ENCODE data around the gene ZC3H4. TPM values are rescaled to one million over a fixed set of nuclear protein-coding genes. Genes with fewer than 3 reads are reported as not detected.

The ZC3H4 gene
- total and polyA plus RNA-seq, 2 donors (not counting 1 experiment from before 2014, with no cell fraction given), result 8.4 to 13.5 TPM

DNA sequence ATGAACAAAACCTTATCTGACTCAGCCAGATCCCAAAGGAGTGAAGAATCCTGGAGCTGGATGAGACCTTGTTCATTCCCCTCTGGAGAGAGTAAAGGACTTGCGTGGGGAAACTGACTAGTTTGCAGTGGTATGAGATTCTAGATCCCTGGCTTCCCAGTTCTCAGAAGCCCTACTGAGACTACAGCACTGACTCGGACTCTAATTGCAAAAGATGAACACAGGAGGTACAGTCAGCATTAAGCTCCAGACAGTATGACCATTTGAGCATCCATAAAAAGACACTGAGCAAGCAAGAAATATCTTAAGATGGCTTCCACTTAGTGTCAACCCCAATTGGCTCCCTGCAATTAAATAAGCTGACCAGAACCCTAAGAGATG lies 6.8 kb downstream of the ZC3H4 start:
- no peak overlapping the region for H3K4me3 ChIP-seq (replicated peaks in 1 of 4; ENCODE audit: control extremely low read depth in 1 of 4, insufficient read depth in 1 of 4, low read depth in 3 of 4, low read length in 4 of 4)
- DNase-seq (ENCODE audit: low read depth in 2 of 2), result peak in 1 of 2 donors; percentile 58

GRCh38 chr19:47105874-47106273 lies 7.7 kb downstream of the ZC3H4 start:
- Histone ChIP-seq H3K9me3 (ENCODE audit: control insufficient read depth, insufficient read depth, low read depth, low read length) (no peaks in the 10 kb centered on the region), H3K4me3 (replicated peaks in 1 of 4; ENCODE audit: control extremely low read depth in 1 of 4, insufficient read depth in 1 of 4, low read depth in 3 of 4, low read length in 4 of 4) (no peak overlapping the region), H3K9ac (ENCODE audit: insufficient read depth, low read length) (no peak overlapping the region), H3K36me3 (ENCODE audit: control insufficient read depth, insufficient read depth, low read length) (peaks cover 1% of the 10 kb centered on the region), H3K4me1 (ENCODE audit: control insufficient read depth, extremely low read depth, insufficient read depth, low read length) (peaks cover 12% of the 10 kb centered on the region), H2AFZ (ENCODE audit: low read length) (no peak overlapping the region), H3K27me3 (ENCODE audit: control insufficient read depth, insufficient read depth, low read length) (no peaks in the 10 kb centered on the region), H3K27ac (ENCODE audit: insufficient read depth, low read length) (no peak overlapping the region), H4K20me1 (ENCODE audit: control insufficient read depth, extremely low read depth, insufficient read depth, low read length) (no peaks in the 10 kb centered on the region), H3K4me2 (ENCODE audit: extremely low read depth, insufficient read depth, low read length) (no peak overlapping the region), H3K79me2 (ENCODE audit: control insufficient read depth, insufficient read depth, low read length) (peaks cover 84% of the 10 kb centered on the region)
- no peak for DNase-seq (ENCODE audit: low read depth in 2 of 2)
- TF ChIP-seq, protein P1, sequence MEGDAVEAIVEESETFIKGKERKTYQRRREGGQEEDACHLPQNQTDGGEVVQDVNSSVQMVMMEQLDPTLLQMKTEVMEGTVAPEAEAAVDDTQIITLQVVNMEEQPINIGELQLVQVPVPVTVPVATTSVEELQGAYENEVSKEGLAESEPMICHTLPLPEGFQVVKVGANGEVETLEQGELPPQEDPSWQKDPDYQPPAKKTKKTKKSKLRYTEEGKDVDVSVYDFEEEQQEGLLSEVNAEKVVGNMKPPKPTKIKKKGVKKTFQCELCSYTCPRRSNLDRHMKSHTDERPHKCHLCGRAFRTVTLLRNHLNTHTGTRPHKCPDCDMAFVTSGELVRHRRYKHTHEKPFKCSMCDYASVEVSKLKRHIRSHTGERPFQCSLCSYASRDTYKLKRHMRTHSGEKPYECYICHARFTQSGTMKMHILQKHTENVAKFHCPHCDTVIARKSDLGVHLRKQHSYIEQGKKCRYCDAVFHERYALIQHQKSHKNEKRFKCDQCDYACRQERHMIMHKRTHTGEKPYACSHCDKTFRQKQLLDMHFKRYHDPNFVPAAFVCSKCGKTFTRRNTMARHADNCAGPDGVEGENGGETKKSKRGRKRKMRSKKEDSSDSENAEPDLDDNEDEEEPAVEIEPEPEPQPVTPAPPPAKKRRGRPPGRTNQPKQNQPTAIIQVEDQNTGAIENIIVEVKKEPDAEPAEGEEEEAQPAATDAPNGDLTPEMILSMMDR (conservative IDR thresholded peaks at IDR 0.05 in 1 of 2, IDR thresholded peaks at IDR 0.05 in 1 of 2; ENCODE audit: low read depth in 1 of 2, low read length in 2 of 2), result no peak
- TF ChIP-seq EZH2 (IDR thresholded peaks at IDR 0.05; ENCODE audit: low read length, missing control alignments), result no peak

More for the DNA sequence above, 6.8 kb downstream of the ZC3H4 start:
- peaks cover 1% of the 10 kb centered on the region for H3K36me3 ChIP-seq (ENCODE audit: control insufficient read depth, insufficient read depth, low read length)
- TF ChIP-seq, protein P1 (conservative IDR thresholded peaks at IDR 0.05 in 1 of 2, IDR thresholded peaks at IDR 0.05 in 1 of 2; ENCODE audit: low read depth in 1 of 2, low read length in 2 of 2), result no peak
- TF ChIP-seq EZH2 (IDR thresholded peaks at IDR 0.05; ENCODE audit: low read length, missing control alignments), result no peak
- H4K20me1 ChIP-seq (ENCODE audit: control insufficient read depth, extremely low read depth, insufficient read depth, low read length), result no peaks in the 10 kb centered on the region
- H3K4me2 ChIP-seq (ENCODE audit: extremely low read depth, insufficient read depth, low read length), result peak overlapping the region; percentile 64
- H3K4me1 ChIP-seq (ENCODE audit: control insufficient read depth, extremely low read depth, insufficient read depth, low read length), result peaks cover 12% of the 10 kb centered on the region
- H2AFZ ChIP-seq (ENCODE audit: low read length), result no peak overlapping the region
- peak overlapping the region; percentile 53 for H3K27ac ChIP-seq (ENCODE audit: insufficient read depth, low read length)
- H3K79me2 ChIP-seq (ENCODE audit: control insufficient read depth, insufficient read depth, low read length), result peaks cover 88% of the 10 kb centered on the region
- no peak overlapping the region for H3K9ac ChIP-seq (ENCODE audit: insufficient read depth, low read length)
- H3K9me3 ChIP-seq (ENCODE audit: control insufficient read depth, insufficient read depth, low read depth, low read length), result no peaks in the 10 kb centered on the region
- no peaks in the 10 kb centered on the region for H3K27me3 ChIP-seq (ENCODE audit: control insufficient read depth, insufficient read depth, low read length)

- H2AFZ ChIP-seq (ENCODE audit: low read length), result no peak overlapping the region
- no peaks in the 10 kb centered on the region for H3K27me3 ChIP-seq (ENCODE audit: control insufficient read depth, insufficient read depth, low read length)
- peaks cover 3% of the 10 kb centered on the region for H3K36me3 ChIP-seq (ENCODE audit: control insufficient read depth, insufficient read depth, low read length)
- H4K20me1 ChIP-seq (ENCODE audit: control insufficient read depth, extremely low read depth, insufficient read depth, low read length), result no peaks in the 10 kb centered on the region
- no peaks in the 10 kb centered on the region for H3K9me3 ChIP-seq (ENCODE audit: control insufficient read depth, insufficient read depth, low read depth, low read length)
- H3K9ac ChIP-seq (ENCODE audit: insufficient read depth, low read length), result no peak overlapping the region
- no peak overlapping the region for H3K27ac ChIP-seq (ENCODE audit: insufficient read depth, low read length)
- no peak overlapping the region for H3K4me2 ChIP-seq (ENCODE audit: extremely low read depth, insufficient read depth, low read length)
- DNase-seq (ENCODE audit: low read depth in 2 of 2), result no peak
- H3K4me3 ChIP-seq (replicated peaks in 1 of 4; ENCODE audit: control extremely low read depth in 1 of 4, insufficient read depth in 1 of 4, low read depth in 3 of 4, low read length in 4 of 4), result no peak overlapping the region
- H3K4me1 ChIP-seq (ENCODE audit: control insufficient read depth, extremely low read depth, insufficient read depth, low read length), result peaks cover 12% of the 10 kb centered on the region
- TF ChIP-seq, protein P1 (conservative IDR thresholded peaks at IDR 0.05 in 1 of 2, IDR thresholded peaks at IDR 0.05 in 1 of 2; ENCODE audit: low read depth in 1 of 2, low read length in 2 of 2), result no peak
- no peak for TF ChIP-seq EZH2 (IDR thresholded peaks at IDR 0.05; ENCODE audit: low read length, missing control alignments)
- H3K79me2 ChIP-seq (ENCODE audit: control insufficient read depth, insufficient read depth, low read length), result peaks cover 84% of the 10 kb centered on the region
These were observed 8.9 kb downstream of the ZC3H4 start for GRCh38 chr19:47104680-47105079.

Measured in fibroblast of lung (primary cell).